ENCODE measurements around the gene SMOC2. TPM values are rescaled to one million over a fixed set of nuclear protein-coding genes. Genes with fewer than 3 reads are reported as not detected.

Gene SMOC2
- polyA plus RNA-seq, 2 of the 4 experiments (the other 2 are of a cell fraction), result not detected

GRCh38 chr6:168712993-168713392, 272.0 kb downstream of the SMOC2 start:
- TF ChIP-seq, protein P1, sequence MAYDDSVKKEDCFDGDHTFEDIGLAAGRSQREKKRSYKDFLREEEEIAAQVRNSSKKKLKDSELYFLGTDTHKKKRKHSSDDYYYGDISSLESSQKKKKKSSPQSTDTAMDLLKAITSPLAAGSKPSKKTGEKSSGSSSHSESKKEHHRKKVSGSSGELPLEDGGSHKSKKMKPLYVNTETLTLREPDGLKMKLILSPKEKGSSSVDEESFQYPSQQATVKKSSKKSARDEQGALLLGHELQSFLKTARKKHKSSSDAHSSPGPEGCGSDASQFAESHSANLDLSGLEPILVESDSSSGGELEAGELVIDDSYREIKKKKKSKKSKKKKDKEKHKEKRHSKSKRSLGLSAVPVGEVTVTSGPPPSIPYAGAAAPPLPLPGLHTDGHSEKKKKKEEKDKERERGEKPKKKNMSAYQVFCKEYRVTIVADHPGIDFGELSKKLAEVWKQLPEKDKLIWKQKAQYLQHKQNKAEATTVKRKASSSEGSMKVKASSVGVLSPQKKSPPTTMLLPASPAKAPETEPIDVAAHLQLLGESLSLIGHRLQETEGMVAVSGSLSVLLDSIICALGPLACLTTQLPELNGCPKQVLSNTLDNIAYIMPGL (CRISPR knock-in tag; IDR thresholded peaks at IDR 0.05; ENCODE audit: borderline replicate concordance), result no peak
- no peak for TF ChIP-seq EP300 (IDR thresholded peaks at IDR 0.05)
- TF ChIP-seq MYC (IDR thresholded peaks at IDR 0.05; ENCODE audit: borderline replicate concordance, low read length), result no peak
- no peak for FAIRE-seq
- H3K27ac ChIP-seq, result no peak overlapping the region
- H3K4me1 ChIP-seq, result no peaks in the 10 kb centered on the region
- ChIA-PET POLR2A (no interaction called here), CTCF (interaction anchor here (1.2 to 1.3 kb wide), 2 partner anchors 23 to 187 kb away, joined by 3 to 4 read pairs; no protein-coding TSS in a partner anchor)
- no peak overlapping the region for H3K4me2 ChIP-seq
- no peak overlapping the region for H3K4me3 ChIP-seq
- WGBS (ENCODE audit: missing lambda C conversion rate), result 6% methylated on average over 5 of the region's 5 CpGs
- no peaks in the 10 kb centered on the region for H3K9me3 ChIP-seq
- DNase-seq (ENCODE audit: low read depth in 1 of 2, low spot score in 1 of 2), result no peak
- ATAC-seq, result no peak

DNA sequence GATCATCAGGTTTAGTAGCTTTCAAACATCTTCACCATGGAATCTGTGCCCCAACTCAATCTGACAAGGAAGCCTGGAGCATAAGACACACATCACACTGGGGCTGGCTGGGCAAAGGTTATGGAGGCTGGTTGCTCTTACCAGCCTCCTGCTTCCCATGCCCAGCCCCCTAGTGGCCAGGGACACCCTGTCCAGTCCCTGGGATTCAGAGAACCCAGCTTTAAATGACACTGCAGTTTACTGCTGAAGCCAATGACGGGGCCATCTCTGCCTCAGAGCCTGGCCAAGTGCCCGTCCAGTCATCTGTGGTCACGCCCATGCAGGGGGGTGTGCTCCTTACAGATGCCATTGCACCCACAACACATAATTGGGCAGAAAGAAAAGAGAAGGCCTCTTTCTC, 272.9 kb downstream of the SMOC2 start:
- WGBS (ENCODE audit: missing lambda C conversion rate), result 0% methylated on average over 2 of the region's 3 CpGs
- ATAC-seq, result peak; percentile 82 to 96
- POLR2A ChIA-PET, result no interaction called here

DNA sequence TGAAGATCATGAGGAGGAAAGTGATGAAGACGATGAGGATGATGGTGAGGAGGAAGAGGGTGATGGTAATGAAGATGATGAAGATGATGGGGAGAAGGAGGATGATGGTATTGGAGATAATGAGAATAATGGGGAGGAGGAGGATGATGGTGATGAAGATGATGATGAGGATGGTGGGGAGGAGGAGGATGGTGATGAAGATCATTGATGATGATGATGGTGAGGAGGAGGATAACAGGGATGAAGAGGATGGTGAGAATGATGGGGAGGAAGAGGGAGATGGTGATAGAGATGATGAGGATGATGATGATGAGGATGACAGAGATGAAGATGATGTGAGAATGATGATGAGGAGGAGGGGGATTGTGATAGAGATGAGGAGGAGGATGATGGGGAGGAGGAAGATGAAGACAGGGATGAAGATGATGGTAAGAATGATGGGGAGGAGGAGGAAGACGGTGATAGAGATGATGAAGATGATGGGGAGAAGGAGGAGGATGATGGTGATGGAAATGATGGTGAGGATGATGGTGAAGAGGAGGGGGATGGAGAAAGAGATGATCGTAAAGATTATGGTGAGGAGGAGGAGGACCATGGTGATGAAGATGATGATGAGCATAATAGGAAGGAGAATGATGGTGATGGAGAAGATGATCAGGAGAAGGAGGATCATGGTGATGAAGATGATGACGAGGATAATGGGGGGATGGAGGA, 273.7 kb downstream of the SMOC2 start:
- Histone ChIP-seq H3K4me3 (no peak overlapping the region), H3K4me1 (no peaks in the 10 kb centered on the region), H3K9me3 (no peaks in the 10 kb centered on the region), H3K4me2 (no peak overlapping the region), H3K27ac (no peak overlapping the region)
- ChIA-PET CTCF (interaction anchor here (1.2 kb wide), 1 partner anchor 189 kb away, joined by 3 read pairs; no protein-coding TSS in a partner anchor), POLR2A (no interaction called here)
- WGBS (ENCODE audit: missing lambda C conversion rate), result 16% methylated on average over 4 of the region's 4 CpGs
- DNase-seq (ENCODE audit: low read depth in 1 of 2, low spot score in 1 of 2), result no peak
- no peak for FAIRE-seq
- ATAC-seq, result no peak
- TF ChIP-seq PBX3 (IDR thresholded peaks at IDR 0.05) (no peak), CEBPB (IDR thresholded peaks at IDR 0.05) (no peak), PHF8 (IDR thresholded peaks at IDR 0.05; ENCODE audit: borderline replicate concordance, low read depth) (no peak), JUNB (IDR thresholded peaks at IDR 0.05) (no peak), CTCF (IDR thresholded peaks at IDR 0.05) (no peak), KDM5A (IDR thresholded peaks at IDR 0.05) (no peak), REST (IDR thresholded peaks at IDR 0.05) (no peak), HOXA7 (CRISPR knock-in tag; IDR thresholded peaks at IDR 0.05) (no peak), MAZ (IDR thresholded peaks at IDR 0.05; ENCODE audit: borderline replicate concordance, low read depth, low read length) (no peak), SREBF2 (IDR thresholded peaks at IDR 0.05) (no peak), KDM1A (IDR thresholded peaks at IDR 0.05; ENCODE audit: low read depth) (no peak), GATA3 (IDR thresholded peaks at IDR 0.05; ENCODE audit: borderline replicate concordance) (no peak)
- TF ChIP-seq, protein P2, sequence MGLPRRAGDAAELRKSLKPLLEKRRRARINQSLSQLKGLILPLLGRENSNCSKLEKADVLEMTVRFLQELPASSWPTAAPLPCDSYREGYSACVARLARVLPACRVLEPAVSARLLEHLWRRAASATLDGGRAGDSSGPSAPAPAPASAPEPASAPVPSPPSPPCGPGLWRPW (IDR thresholded peaks at IDR 0.05), result no peak

More for the DNA sequence above, 272.9 kb downstream of the SMOC2 start:
- Histone ChIP-seq H3K4me1 (no peaks in the 10 kb centered on the region), H3K4me2 (no peak overlapping the region), H3K9me3 (no peaks in the 10 kb centered on the region), H3K27ac (no peak overlapping the region), H3K4me3 (no peak overlapping the region)
- CTCF ChIA-PET, result interaction anchor here (1.2 kb wide), 1 partner anchor 188 kb away, joined by 3 read pairs; no protein-coding TSS in a partner anchor
- FAIRE-seq (no peak), DNase-seq (ENCODE audit: low read depth in 1 of 2, low spot score in 1 of 2) (peak; percentile 63 to 75)
- TF ChIP-seq CTCF (IDR thresholded peaks at IDR 0.05) (0 out of 3 replicates have a peak, but pooled peaks have one; percentile 14), NFE2L2 (conservative IDR thresholded peaks at IDR 0.05; ENCODE audit: low read length) (no peak), MAFK (IDR thresholded peaks at IDR 0.05; ENCODE audit: partially characterized antibody) (peak; percentile 74)

Data from A549 (cell line).